Tibial nerve (tissue), 4 donors: Measurements from ENCODE around the gene VN1R2.

Experiments used
- CTCF ChIP-seq, 5 experiments: fragments of 200-600 bp in 3 of 5; fragments of 450-650 bp in 2 of 5; sonication (generic) in 3 of 5; IDR thresholded peaks; one replicate each; pipeline ENCODE4 v1.5.1; 2016 to 2019; ENCODE audit warnings: antibody characterized with exemption in 5 of 5, mild to moderate bottlenecking in 3 of 5, moderate library complexity in 2 of 5
- EP300 ChIP-seq, 2 donors: sonication (generic); formaldehyde crosslinking; IDR thresholded peaks; one replicate each; pipeline ENCODE4 v1.6.1; 2017; ENCODE audit warnings: antibody characterized with exemption in 2 of 2, mild to moderate bottlenecking in 1 of 2
- POLR2A ChIP-seq, 2 donors: fragments of 450-650 bp; IDR thresholded peaks; one replicate each; pipeline ENCODE4 v1.6.1; 2017; ENCODE audit warnings: antibody characterized with exemption in 2 of 2, mild to moderate bottlenecking in 2 of 2, moderate library complexity in 2 of 2

GRCh38 chr19:53275480-53275879 lies 17.4 kb downstream of the VN1R2 start:
- no peak for TF ChIP-seq POLR2A (IDR thresholded peaks at IDR 0.05)
- no peak for TF ChIP-seq EP300 (IDR thresholded peaks at IDR 0.05)
- TF ChIP-seq CTCF (IDR thresholded peaks at IDR 0.05), result no peak
